ENCODE results near the gene RIPOR2.

Gene RIPOR2

DNA sequence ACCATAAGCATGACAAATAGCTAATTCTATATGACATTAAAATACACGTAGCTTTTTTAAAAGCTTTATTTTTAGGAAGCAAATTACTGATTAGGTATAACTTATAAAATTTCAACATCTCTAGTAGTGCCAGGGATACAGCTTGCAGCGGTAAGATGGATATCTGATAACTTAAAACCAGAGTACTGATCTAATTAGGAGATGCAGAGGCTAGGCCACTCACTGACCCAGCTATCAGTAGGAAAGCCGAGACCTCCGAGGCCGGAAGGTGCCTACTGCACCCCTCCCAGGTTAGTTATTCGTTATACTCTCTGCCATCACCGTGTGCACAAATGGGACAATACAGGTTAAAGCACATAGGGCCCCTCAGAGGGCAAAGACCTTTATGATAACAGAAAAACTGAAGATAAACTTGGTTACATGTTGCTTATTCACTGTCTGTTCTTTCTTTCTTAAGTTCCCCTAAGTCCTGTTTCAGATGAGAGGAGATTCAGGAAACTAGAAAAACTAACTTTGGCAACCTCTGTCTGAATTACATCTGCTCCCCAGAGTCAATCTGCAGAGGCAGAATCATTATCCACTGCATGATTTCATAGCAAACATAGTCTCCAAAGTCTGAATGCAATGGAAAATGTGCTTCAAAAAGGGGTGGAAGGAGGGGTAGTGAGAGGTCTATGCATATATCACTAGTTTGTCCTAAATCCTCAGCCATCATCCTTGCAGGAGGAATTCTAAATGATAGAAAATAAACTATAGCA is 60.8 kb downstream of the RIPOR2 start:
- peaks cover 7% of the 10 kb centered on the region for H3K9me3 Mint-ChIP-seq
- H3K36me3 Mint-ChIP-seq (ENCODE audit: insufficient read depth) = peaks cover 82% of the 10 kb centered on the region
- H3K27me3 Mint-ChIP-seq = no peaks in the 10 kb centered on the region
- H3K4me3 Mint-ChIP-seq = no peak overlapping the region
- no peak for ATAC-seq (replicated peaks; ENCODE audit: extremely low read depth, poor library complexity, severe bottlenecking)
- H3K27ac Mint-ChIP-seq (ENCODE audit: low read depth) = peak overlapping the region; percentile 29
- H3K4me1 Mint-ChIP-seq = peaks cover 51% of the 10 kb centered on the region
- no peak for DNase-seq (ENCODE audit: low spot score in 2 of 2)

DNA sequence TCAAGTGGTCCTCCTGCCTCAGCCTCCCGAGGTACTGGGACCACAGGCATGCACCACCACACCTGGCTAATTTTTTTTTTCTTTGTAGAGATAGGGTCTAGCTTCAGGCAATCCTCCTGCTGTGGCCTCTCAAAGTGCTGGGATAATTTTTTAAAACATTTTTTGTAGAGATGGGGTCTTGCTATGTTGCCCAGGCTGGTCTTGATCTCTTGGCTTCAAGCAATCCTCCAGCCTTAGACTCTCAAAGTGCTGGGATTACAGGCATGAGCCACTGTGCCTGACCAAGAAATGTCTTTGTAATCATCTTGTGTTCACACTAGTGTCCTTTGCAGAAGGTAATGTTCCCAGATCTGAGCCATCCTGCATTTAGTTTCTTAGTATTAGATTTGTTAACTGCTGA is 61.6 kb downstream of the RIPOR2 start:
- H3K4me3 Mint-ChIP-seq = no peak overlapping the region
- H3K4me1 Mint-ChIP-seq = peaks cover 46% of the 10 kb centered on the region
- peaks cover 77% of the 10 kb centered on the region for H3K36me3 Mint-ChIP-seq (ENCODE audit: insufficient read depth)
- H3K9me3 Mint-ChIP-seq = peaks cover 7% of the 10 kb centered on the region
- DNase-seq (ENCODE audit: low spot score in 2 of 2) (no peak), ATAC-seq (replicated peaks; ENCODE audit: extremely low read depth, poor library complexity, severe bottlenecking) (no peak)
- H3K27me3 Mint-ChIP-seq = no peaks in the 10 kb centered on the region
- H3K27ac Mint-ChIP-seq (ENCODE audit: low read depth) = peak overlapping the region; percentile 29

DNA sequence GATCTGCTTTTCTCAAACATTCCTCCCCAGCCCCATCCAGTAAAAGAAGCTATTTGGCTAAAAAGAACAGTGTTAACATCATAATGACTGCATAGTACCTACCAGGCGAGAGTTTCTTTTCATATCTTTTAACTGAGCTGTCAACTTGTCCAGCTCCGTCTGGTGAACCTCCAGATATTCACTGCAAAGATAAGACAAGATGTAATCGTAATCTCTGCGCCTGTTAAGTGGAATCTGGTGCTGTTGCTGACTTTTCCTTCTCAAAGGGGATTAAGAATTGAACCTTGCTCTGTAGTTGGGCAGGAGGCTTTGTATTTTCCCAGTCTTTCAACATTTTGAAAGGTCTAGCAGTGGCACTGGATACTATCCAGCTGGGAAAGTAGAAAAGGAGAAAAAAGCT is 63.0 kb downstream of the RIPOR2 start:
- H3K27ac Mint-ChIP-seq (ENCODE audit: low read depth) = no peak overlapping the region
- no peak overlapping the region for H3K4me3 Mint-ChIP-seq
- peaks cover 5% of the 10 kb centered on the region for H3K9me3 Mint-ChIP-seq
- no peak for ATAC-seq (replicated peaks; ENCODE audit: extremely low read depth, poor library complexity, severe bottlenecking)
- peaks cover 46% of the 10 kb centered on the region for H3K4me1 Mint-ChIP-seq
- DNase-seq (ENCODE audit: low spot score in 2 of 2) = no peak
- no peaks in the 10 kb centered on the region for H3K27me3 Mint-ChIP-seq
- peaks cover 83% of the 10 kb centered on the region for H3K36me3 Mint-ChIP-seq (ENCODE audit: insufficient read depth)

DNA sequence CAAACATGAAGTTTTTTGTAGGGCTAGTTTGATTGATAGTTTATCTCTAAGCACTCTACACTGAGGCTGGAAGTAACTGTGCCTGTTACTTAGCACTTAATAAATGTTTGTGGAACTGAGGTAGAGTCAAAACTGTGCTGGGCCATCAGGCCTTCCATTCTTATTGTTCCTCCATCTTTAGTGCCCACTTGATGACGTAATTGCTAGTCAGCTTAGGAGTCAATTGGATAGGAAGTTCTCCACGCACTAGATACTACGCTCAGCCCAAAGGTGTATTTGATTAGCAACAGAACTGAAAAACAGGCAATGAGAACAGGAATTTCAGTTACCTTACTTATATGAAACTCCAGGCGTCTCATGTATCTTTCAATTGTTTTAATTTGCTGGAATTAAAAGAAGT is 67.0 kb downstream of the RIPOR2 start:
- H3K4me3 Mint-ChIP-seq = no peak overlapping the region
- H3K27ac Mint-ChIP-seq (ENCODE audit: low read depth) = peak overlapping the region; percentile 88

DNA sequence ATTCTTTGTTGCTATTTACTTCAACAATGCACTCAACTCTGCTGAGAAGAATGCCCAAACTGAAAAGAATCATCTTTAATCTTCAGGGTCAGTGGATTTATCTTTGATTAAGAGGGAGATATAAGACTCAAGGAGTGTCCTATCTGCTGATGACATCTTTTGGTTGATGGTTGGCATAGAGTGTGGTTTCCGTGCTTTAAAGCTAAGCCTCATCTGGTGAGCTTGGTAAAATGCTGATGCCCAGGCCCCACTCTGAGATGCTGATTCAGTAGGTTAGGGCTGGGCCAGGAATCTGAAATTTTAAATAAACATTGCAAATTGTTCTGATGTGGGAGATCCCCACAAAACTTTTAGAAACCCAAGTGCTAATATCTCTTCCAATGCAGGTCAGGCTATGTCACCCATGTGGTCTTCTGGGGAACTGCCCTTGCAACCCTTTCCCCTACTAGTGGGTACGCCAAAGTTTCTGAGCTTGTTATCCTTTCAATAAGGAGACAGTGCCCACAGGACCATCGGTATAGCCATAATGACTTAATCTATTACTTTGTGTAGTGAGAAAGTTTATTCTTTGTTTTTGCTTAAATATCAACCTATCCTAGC is 68.6 kb downstream of the RIPOR2 start:
- peaks cover 43% of the 10 kb centered on the region for H3K4me1 Mint-ChIP-seq
- H3K36me3 Mint-ChIP-seq (ENCODE audit: insufficient read depth) = peaks cover 81% of the 10 kb centered on the region
- H3K27ac Mint-ChIP-seq (ENCODE audit: low read depth) = peak overlapping the region; percentile 88
- H3K4me3 Mint-ChIP-seq = no peak overlapping the region
- no peak for DNase-seq (ENCODE audit: low spot score in 2 of 2)
- no peak for ATAC-seq (replicated peaks; ENCODE audit: extremely low read depth, poor library complexity, severe bottlenecking)
- H3K27me3 Mint-ChIP-seq = no peaks in the 10 kb centered on the region
- no peaks in the 10 kb centered on the region for H3K9me3 Mint-ChIP-seq

More for the DNA sequence above, 67.0 kb downstream of the RIPOR2 start:
- Mint-ChIP-seq H3K4me1 (peaks cover 41% of the 10 kb centered on the region), H3K9me3 (no peaks in the 10 kb centered on the region), H3K27me3 (no peaks in the 10 kb centered on the region), H3K36me3 (ENCODE audit: insufficient read depth) (peaks cover 81% of the 10 kb centered on the region)
- no peak for ATAC-seq (replicated peaks; ENCODE audit: extremely low read depth, poor library complexity, severe bottlenecking)
- DNase-seq (ENCODE audit: low spot score in 2 of 2) = no peak

DNA sequence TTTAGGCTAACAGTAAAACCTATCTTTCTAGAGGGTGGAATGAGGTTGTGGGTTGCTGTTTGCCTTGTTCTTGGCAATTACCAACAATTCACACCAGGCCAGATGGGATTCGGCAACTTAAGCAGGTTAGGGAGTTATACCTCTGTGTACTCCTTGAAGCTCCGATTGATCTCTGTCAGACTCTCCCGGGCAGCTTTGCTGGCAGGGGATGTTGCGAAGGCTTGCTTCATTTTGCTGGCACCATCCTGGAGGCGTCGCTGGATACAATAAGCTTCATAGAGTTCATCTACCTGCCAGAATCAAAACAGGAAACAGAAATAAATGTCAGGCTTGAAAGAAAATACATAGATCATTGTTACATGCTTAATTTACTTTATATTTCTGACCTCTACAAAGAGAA is 70.6 kb downstream of the RIPOR2 start:
- H3K36me3 Mint-ChIP-seq (ENCODE audit: insufficient read depth) = peaks cover 82% of the 10 kb centered on the region
- H3K4me1 Mint-ChIP-seq = peaks cover 63% of the 10 kb centered on the region
- no peaks in the 10 kb centered on the region for H3K9me3 Mint-ChIP-seq
- H3K27me3 Mint-ChIP-seq = no peaks in the 10 kb centered on the region
- DNase-seq (ENCODE audit: low spot score in 2 of 2) = no peak
- no peak overlapping the region for H3K27ac Mint-ChIP-seq (ENCODE audit: low read depth)
- no peak for ATAC-seq (replicated peaks; ENCODE audit: extremely low read depth, poor library complexity, severe bottlenecking)
- no peak overlapping the region for H3K4me3 Mint-ChIP-seq

DNA sequence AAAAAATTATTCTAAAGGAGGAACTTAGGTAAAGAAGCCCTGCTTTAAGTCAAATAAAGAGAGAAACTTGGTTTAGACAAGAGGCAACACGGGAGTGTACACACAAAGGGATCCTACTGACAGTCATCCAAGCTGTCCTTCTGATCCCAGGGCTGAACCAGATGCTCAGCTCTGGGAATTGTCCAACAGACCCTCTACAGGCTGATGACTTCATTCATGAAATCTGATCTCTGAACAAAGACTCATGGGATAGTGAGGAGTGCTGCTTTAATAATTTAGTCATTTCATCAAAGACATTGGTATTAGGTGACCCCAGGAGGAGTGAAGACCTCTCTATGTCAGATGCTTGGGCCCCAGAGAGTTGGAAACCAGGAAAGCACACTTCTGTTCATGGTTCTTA is 71.4 kb downstream of the RIPOR2 start:
- no peaks in the 10 kb centered on the region for H3K9me3 Mint-ChIP-seq
- H3K4me3 Mint-ChIP-seq = no peak overlapping the region
- DNase-seq (ENCODE audit: low spot score in 2 of 2) = no peak

DNA sequence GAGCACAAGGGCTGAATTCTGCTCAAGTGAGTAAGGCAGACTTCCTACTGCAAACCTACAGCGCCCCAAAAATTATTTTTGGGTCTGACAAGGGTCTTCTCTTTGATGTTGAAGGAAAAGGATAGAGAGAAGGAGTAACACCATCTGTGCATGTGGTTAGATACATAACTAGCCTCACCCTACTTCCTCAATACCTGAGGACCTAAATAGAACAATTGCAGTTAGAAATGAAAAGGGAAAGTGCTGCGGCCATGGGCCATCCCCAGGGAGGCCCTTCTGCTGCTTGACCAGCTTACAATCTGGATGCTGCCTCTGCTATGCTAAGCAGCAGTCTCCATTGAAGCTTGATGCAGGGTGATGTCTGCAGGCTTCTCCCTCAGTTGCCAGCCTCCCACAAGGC is 73.8 kb downstream of the RIPOR2 start:
- H3K27me3 Mint-ChIP-seq = no peaks in the 10 kb centered on the region
- H3K4me1 Mint-ChIP-seq = peaks cover 73% of the 10 kb centered on the region
- peaks cover 83% of the 10 kb centered on the region for H3K36me3 Mint-ChIP-seq (ENCODE audit: insufficient read depth)
- H3K4me3 Mint-ChIP-seq = no peak overlapping the region
- DNase-seq (ENCODE audit: low spot score in 2 of 2) (no peak), ATAC-seq (replicated peaks; ENCODE audit: extremely low read depth, poor library complexity, severe bottlenecking) (no peak)
- H3K27ac Mint-ChIP-seq (ENCODE audit: low read depth) = peak overlapping the region; percentile 95
- no peaks in the 10 kb centered on the region for H3K9me3 Mint-ChIP-seq

More for the DNA sequence above, 71.4 kb downstream of the RIPOR2 start:
- no peak for ATAC-seq (replicated peaks; ENCODE audit: extremely low read depth, poor library complexity, severe bottlenecking)
- Mint-ChIP-seq H3K27me3 (no peaks in the 10 kb centered on the region), H3K36me3 (ENCODE audit: insufficient read depth) (peaks cover 88% of the 10 kb centered on the region), H3K27ac (ENCODE audit: low read depth) (peak overlapping the region; percentile 53), H3K4me1 (peaks cover 71% of the 10 kb centered on the region)

DNA sequence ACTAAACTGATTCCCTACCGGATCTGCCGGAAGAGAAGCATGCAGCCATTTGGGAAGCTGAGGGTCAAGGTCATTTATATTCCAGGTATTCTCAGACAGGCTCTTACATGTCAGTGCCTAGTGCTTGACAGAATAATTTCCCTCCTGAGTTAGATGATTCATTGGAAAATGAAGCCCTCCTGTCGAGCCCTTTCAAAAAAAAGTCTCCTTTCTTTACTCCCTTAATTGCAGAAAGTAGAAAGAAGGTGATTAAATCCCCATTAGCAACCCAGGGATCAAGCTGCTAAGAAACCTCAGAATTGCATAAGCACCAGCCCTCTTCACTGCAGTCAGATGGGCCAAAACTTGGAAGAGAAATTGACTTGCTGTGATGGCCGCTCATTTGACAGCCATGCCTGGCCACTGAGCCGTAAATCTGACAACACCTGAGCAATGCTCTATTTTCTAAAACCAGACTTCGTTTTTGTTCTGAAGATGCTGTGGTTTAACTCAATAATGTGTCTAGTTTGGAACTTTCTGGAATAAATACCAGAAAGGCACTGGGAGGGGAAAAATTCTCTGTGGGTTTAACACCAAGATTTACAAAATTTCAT is 76.1 kb downstream of the RIPOR2 start:
- Mint-ChIP-seq H3K36me3 (ENCODE audit: insufficient read depth) (peaks cover 82% of the 10 kb centered on the region), H3K4me3 (peak overlapping the region; percentile 75), H3K4me1 (peaks cover 74% of the 10 kb centered on the region), H3K9me3 (no peaks in the 10 kb centered on the region), H3K27ac (ENCODE audit: low read depth) (peak overlapping the region; percentile 95), H3K27me3 (no peaks in the 10 kb centered on the region)
- DNase-seq (ENCODE audit: low spot score in 2 of 2) = no peak
- ATAC-seq (replicated peaks; ENCODE audit: extremely low read depth, poor library complexity, severe bottlenecking) = no peak

DNA sequence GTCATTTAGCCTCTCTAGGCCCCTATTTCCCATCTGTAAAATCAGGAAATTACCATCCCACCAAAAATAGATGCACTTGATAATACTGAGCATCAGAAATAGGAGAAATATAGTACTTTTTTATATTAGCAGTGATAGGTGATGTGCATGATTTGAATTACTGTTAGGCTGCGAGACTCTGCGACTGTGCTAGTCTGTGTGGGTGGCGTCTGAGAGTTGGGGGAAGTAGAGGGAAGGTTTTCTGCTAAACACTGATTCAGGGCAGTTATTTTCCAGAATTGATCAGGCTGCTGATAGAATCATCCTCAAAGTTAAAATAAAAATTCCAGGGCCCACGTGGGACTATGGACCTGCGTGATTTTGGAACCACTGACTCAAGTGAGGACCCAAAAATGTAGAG is 76.6 kb downstream of the RIPOR2 start:
- Mint-ChIP-seq H3K9me3 (no peaks in the 10 kb centered on the region), H3K36me3 (ENCODE audit: insufficient read depth) (peaks cover 83% of the 10 kb centered on the region), H3K4me1 (peaks cover 69% of the 10 kb centered on the region), H3K27me3 (no peaks in the 10 kb centered on the region), H3K27ac (ENCODE audit: low read depth) (peak overlapping the region; percentile 95), H3K4me3 (peak overlapping the region; percentile 75)
- DNase-seq (ENCODE audit: low spot score in 2 of 2) = no peak
- ATAC-seq (replicated peaks; ENCODE audit: extremely low read depth, poor library complexity, severe bottlenecking) = no peak

DNA sequence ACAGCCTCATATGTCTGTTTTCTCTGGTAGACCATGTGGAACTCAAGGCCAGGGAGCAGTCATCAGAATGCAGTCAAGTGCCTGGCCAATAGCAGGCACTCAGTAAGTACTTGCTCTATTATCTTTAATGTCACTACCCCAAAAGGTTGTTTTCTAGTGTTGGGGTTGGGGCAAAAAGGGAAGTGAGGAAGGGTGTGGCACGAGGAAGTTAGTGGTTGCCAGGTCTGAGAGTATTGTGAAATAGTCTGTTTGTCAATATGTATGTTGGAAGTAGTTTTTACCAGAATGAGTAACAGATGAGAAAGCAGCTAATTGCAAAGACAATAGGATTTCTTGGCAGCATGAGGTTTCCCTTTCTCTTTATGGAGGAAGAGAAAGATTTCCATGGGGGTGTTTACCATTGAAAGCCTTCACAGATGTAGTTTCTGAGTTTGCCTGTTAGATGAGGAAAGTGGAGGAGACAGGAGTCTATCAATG is 77.5 kb downstream of the RIPOR2 start:
- Mint-ChIP-seq H3K27ac (ENCODE audit: low read depth) (peak overlapping the region; percentile 95), H3K36me3 (ENCODE audit: insufficient read depth) (peaks cover 84% of the 10 kb centered on the region), H3K4me1 (peaks cover 69% of the 10 kb centered on the region), H3K9me3 (no peaks in the 10 kb centered on the region), H3K4me3 (peak overlapping the region; percentile 75), H3K27me3 (no peaks in the 10 kb centered on the region)
- peak; percentile 68 for ATAC-seq (replicated peaks; ENCODE audit: extremely low read depth, poor library complexity, severe bottlenecking)
- no peak for DNase-seq (ENCODE audit: low spot score in 2 of 2)

DNA sequence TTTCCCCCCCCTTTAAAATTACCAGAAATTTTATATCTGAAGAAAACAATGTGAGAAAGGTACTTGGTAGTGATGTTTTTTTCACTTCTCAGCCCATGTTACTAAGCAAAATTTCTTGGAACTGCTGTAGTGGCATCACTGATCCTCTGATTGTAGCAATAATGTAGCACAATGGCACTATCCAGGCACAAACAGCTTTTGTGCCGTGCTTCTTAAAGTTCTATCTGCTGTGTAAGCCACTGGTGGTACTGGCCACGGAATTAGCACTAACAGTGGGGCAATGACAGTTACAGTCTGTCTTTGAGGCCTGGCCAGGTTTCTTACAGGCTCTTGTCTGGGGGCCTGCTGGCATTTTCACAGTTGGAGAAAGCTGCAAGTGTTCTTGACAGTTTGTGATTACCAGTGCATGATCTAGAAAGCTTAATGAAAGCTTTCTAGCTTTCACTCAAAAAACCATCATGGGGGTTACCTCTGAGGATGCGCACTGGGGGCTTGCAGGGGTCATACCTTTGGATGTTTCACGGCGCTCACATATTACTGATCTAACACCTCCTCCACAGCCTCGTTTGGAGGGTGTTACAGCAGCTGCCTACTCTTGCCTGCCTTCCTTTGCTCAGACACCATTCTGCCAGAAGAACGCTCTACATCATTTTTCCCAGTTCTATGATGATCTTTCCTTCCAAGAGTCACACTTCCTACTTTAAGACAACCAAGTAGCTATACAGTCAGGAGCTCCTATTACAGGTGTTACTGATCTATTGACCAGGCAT is 78.7 kb downstream of the RIPOR2 start:
- no peak for ATAC-seq (replicated peaks; ENCODE audit: extremely low read depth, poor library complexity, severe bottlenecking)
- H3K36me3 Mint-ChIP-seq (ENCODE audit: insufficient read depth) = peaks cover 83% of the 10 kb centered on the region
- peak overlapping the region; percentile 95 for H3K27ac Mint-ChIP-seq (ENCODE audit: low read depth)
- no peaks in the 10 kb centered on the region for H3K27me3 Mint-ChIP-seq
- peaks cover 69% of the 10 kb centered on the region for H3K4me1 Mint-ChIP-seq
- H3K9me3 Mint-ChIP-seq = no peaks in the 10 kb centered on the region
- peak overlapping the region; percentile 75 for H3K4me3 Mint-ChIP-seq
- DNase-seq (ENCODE audit: low spot score in 2 of 2) = no peak

Data from central memory CD8-positive, alpha-beta T cell (primary cell).